B cell (primary cell): ENCODE data around the gene SCRT2. TPM values are rescaled to one million over a fixed set of nuclear protein-coding genes. Genes with fewer than 3 reads are reported as not detected.

Source experiments
- ATAC-seq: fragments of 200-7000 bp; cut with Tn5 transposase; one replicate; pipeline ENCODE4 v1.10.0; 2021; ENCODE audit warnings: low read depth, mild to moderate bottlenecking, moderate number of reproducible peaks, moderate library complexity
- CTCF ChIA-PET: fragments of 350-600 bp; sonication (Branson Sonifier 250); formaldehyde crosslinking; loops from one replicate; lab custom pipeline; 2021; ENCODE audit warnings: antibody characterized with exemption, inconsistent platforms; lab: Charles Lee
- POLR2A ChIA-PET: fragments of 350-600 bp; sonication (Branson Sonifier 250); formaldehyde crosslinking; loops from one replicate; lab custom pipeline; 2021; ENCODE audit warnings: antibody characterized with exemption; lab: Charles Lee
- DNase-seq: peaks from one replicate; pipeline ENCODE4 v3.0.0; 2013
- H2AFZ ChIP-seq: 2 replicates; pipeline ENCODE4 v1.6.1; 2012; ENCODE audit warnings: mild to moderate bottlenecking, low read depth, low read length; ENCODE audit not compliant: insufficient read depth, poor library complexity, severe bottlenecking
- H3K27ac ChIP-seq, 2 donors: 1 replicate in 1 of 2; 2 replicates in 1 of 2; pipeline ENCODE4 v1.5.1; 2012 to 2013; ENCODE audit warnings: low read length in 2 of 2, mild to moderate bottlenecking in 2 of 2, moderate library complexity in 1 of 2
- H3K27me3 ChIP-seq, 4 experiments: fragments of 200-600 bp in 1 of 4; sonication (generic) in 1 of 4; replicated peaks in 1 of 4; 1 replicate in 2 of 4; 2 replicates in 2 of 4; pipeline versions ENCODE4 v1.6.1 to v1.7.0; 2013 to 2016; ENCODE audit warnings: low read length in 3 of 4, mild to moderate bottlenecking in 2 of 4, mixed read lengths in 1 of 4, moderate library complexity in 1 of 4; ENCODE audit not compliant: insufficient read depth in 4 of 4, control insufficient read depth in 3 of 4; ENCODE audit errors: control extremely low read depth in 1 of 4
- H3K36me3 ChIP-seq, 2 experiments: replicated peaks in 1 of 2; 1 replicate in 1 of 2; 2 replicates in 1 of 2; pipeline versions ENCODE4 v1.6.1 to v1.7.1; 2013; ENCODE audit warnings: low read length in 1 of 2; ENCODE audit not compliant: insufficient read depth in 2 of 2, control insufficient read depth in 1 of 2; ENCODE audit errors: control extremely low read depth in 1 of 2, extremely low read depth in 1 of 2
- H3K4me1 ChIP-seq, 2 donors: fragments of 200-600 bp in 1 of 2; sonication (generic) in 1 of 2; 1 replicate in 1 of 2; 2 replicates in 1 of 2; pipeline versions ENCODE4 v1.5.1 to v1.6.1; 2013 to 2017; ENCODE audit warnings: low read length in 2 of 2; ENCODE audit not compliant: control insufficient read depth in 2 of 2, insufficient read depth in 2 of 2
- H3K4me2 ChIP-seq: replicated peaks from 2 replicates; pipeline ENCODE3; 2012; ENCODE audit warnings: mild to moderate bottlenecking, low read depth, low read length; ENCODE audit not compliant: poor library complexity, severe bottlenecking
- H3K4me3 ChIP-seq, 5 experiments: fragments of 200-600 bp in 1 of 5; sonication (generic) in 1 of 5; 1 replicate in 3 of 5; 2 replicates in 2 of 5; pipeline versions ENCODE4 v1.5.1 to v1.7.0; 2011 to 2016; ENCODE audit warnings: low read length in 4 of 5, mild to moderate bottlenecking in 4 of 5, low read depth in 2 of 5, control low read depth in 1 of 5, moderate library complexity in 1 of 5; ENCODE audit not compliant: insufficient read depth in 1 of 5; ENCODE audit errors: control extremely low read depth in 1 of 5, extremely low read depth in 1 of 5
- H3K79me2 ChIP-seq: fragments of 200-600 bp; sonication (generic); one replicate; pipeline ENCODE4 v1.6.0; 2016; ENCODE audit warnings: low read length; ENCODE audit not compliant: control insufficient read depth, insufficient read depth
- H3K9ac ChIP-seq: fragments of 200-600 bp; sonication (generic); 2 replicates; pipeline ENCODE4 v1.6.1; 2017; ENCODE audit warnings: mild to moderate bottlenecking, low read length, moderate library complexity
- H3K9me3 ChIP-seq, 3 donors: one replicate each; pipeline versions ENCODE4 v1.6.1 to v1.7.1; 2013; ENCODE audit warnings: low read length in 2 of 3; ENCODE audit not compliant: control insufficient read depth in 2 of 3, insufficient read depth in 1 of 3; ENCODE audit errors: control extremely low read depth in 1 of 3
- H4K20me1 ChIP-seq: 2 replicates; pipeline ENCODE4 v1.6.0; 2012; ENCODE audit warnings: mild to moderate bottlenecking, low read length; ENCODE audit not compliant: insufficient read depth, control insufficient read depth, poor library complexity, severe bottlenecking
- H3K27ac Mint-ChIP-seq: one replicate; pipeline ENCODE4 v1.8.0; 2021; ENCODE audit warnings: mixed read lengths
- H3K27me3 Mint-ChIP-seq: one replicate; pipeline ENCODE4 v1.8.0; 2021; ENCODE audit warnings: mixed read lengths
- H3K4me1 Mint-ChIP-seq: one replicate; pipeline ENCODE4 v1.8.0; 2021; ENCODE audit warnings: mixed read lengths
- H3K4me3 Mint-ChIP-seq: one replicate; pipeline ENCODE4 v1.8.0; 2021; ENCODE audit warnings: mixed read lengths
- H3K9me3 Mint-ChIP-seq: one replicate; pipeline ENCODE4 v1.8.0; 2022; ENCODE audit warnings: mixed read lengths; ENCODE audit not compliant: insufficient read depth
- CTCF ChIP-seq: fragments of 200-600 bp; IDR thresholded peaks from one replicate; pipeline ENCODE4 v1.8.0; 2022; ENCODE audit warnings: antibody characterized with exemption, mild to moderate bottlenecking
- EZH2 ChIP-seq: IDR thresholded peaks from 2 replicates; pipeline ENCODE4 v1.6.1; 2012; ENCODE audit warnings: borderline replicate concordance, low read depth, mild to moderate bottlenecking, moderate library complexity, low read length; ENCODE audit not compliant: insufficient read depth, poor library complexity, severe bottlenecking
- whole genome bisulfite sequencing: methylation state at CpG from one replicate; pipeline ENCODE4 v1.1.5; 2013; ENCODE audit warnings: missing lambda C conversion rate; ENCODE audit not compliant: insufficient coverage; 5-methylcytosine and 5-hydroxymethylcytosine counted together
- intact Hi-C: fragments of 100-400 bp; cut with micrococcal nuclease; formaldehyde crosslinking; loops from one replicate; pipeline ENCODE4 v1.10.0; 2022
- polyA plus RNA-seq: library from polyadenylated mRNA; depleted of rRNA; stranded (reverse); fragments of >200 nt; gene quantifications from 2 replicates; pipeline ENCODE4 v1.2.3, GENCODE V29; 2012
- total RNA-seq, 2 donors: library from RNA; stranded (reverse); fragments of 120-200 nt in 1 of 2; gene quantifications; 1 replicate in 1 of 2; 2 replicates in 1 of 2; pipeline versions ENCODE4 v1.2.3 to v1.2.4, GENCODE V29; 2013 to 2022

The SCRT2 gene
- total and polyA plus RNA-seq, 2 donors (not counting 1 experiment from before 2014, with no cell fraction given) = not detected

- H3K27me3 Mint-ChIP-seq = peaks cover 18% of the 10 kb centered on the region
- intact Hi-C loops = no loop called here
- no peak overlapping the region for H2AFZ ChIP-seq
Observed at GRCh38 chr20:703426-703825, 27.8 kb upstream of the SCRT2 start.

GRCh38 chr20:703006-703405 lies 27.4 kb upstream of the SCRT2 start:
- Histone ChIP-seq H3K4me1 (no peaks in the 10 kb centered on the region), H3K9ac (no peak overlapping the region), H3K36me3 (no peaks in the 10 kb centered on the region), H4K20me1 (no peaks in the 10 kb centered on the region), H2AFZ (no peak overlapping the region), H3K4me3 (no peak overlapping the region), H3K79me2 (no peaks in the 10 kb centered on the region), H3K9me3 (no peaks in the 10 kb centered on the region), H3K27me3 (no peaks in the 10 kb centered on the region), H3K27ac (no peak overlapping the region), H3K4me2 (no peak overlapping the region)
- ChIA-PET CTCF (no interaction called here), POLR2A (no interaction called here)
- no peak for DNase-seq
- ATAC-seq = no peak
- Mint-ChIP-seq H3K27me3 (peaks cover 21% of the 10 kb centered on the region), H3K9me3 (no peaks in the 10 kb centered on the region), H3K4me3 (no peak overlapping the region), H3K27ac (no peak overlapping the region), H3K4me1 (no peaks in the 10 kb centered on the region)
- no peak for TF ChIP-seq CTCF
- 13% methylated on average over 2 of the region's 2 CpGs for WGBS
- intact Hi-C loops = no loop called here

More at GRCh38 chr20:703426-703825, 27.8 kb upstream of the SCRT2 start:
- CTCF ChIA-PET = no interaction called here
- DNase-seq (no peak), ATAC-seq (no peak)
- Histone ChIP-seq H3K9me3 (no peaks in the 10 kb centered on the region), H3K4me2 (no peak overlapping the region), H3K4me1 (no peaks in the 10 kb centered on the region), H3K27ac (no peak overlapping the region), H3K9ac (no peak overlapping the region), H3K79me2 (no peaks in the 10 kb centered on the region), H3K4me3 (no peak overlapping the region), H4K20me1 (no peaks in the 10 kb centered on the region), H3K36me3 (no peaks in the 10 kb centered on the region), H3K27me3 (no peaks in the 10 kb centered on the region)
- H3K9me3 Mint-ChIP-seq = no peaks in the 10 kb centered on the region
- no peak overlapping the region for H3K27ac Mint-ChIP-seq
- POLR2A ChIA-PET = no interaction called here
- H3K4me3 Mint-ChIP-seq = no peak overlapping the region
- TF ChIP-seq EZH2 = no peak
- no peaks in the 10 kb centered on the region for H3K4me1 Mint-ChIP-seq
- 87% methylated on average over 6 of the region's 8 CpGs for WGBS
